GM21717 (cell line): ENCODE measurements around the gene GMPS.
"Not testable (repeated sequence)": the region's sequence is repeated elsewhere in the genome, so short reads cannot be mapped to it uniquely, and the experiment has no call there.

ENCODE experiments used
- ATAC-seq: cut with Tn5 transposase; IDR thresholded peaks from one replicate; pipeline ENCODE4 v1.9.1; 2021; ENCODE audit warnings: mild to moderate bottlenecking, moderate library complexity; ENCODE audit not compliant: unreplicated experiment

Gene GMPS

GRCh38 chr3:155934230-155934629 is 63.8 kb downstream of the GMPS start:
- ATAC-seq: no peak

GRCh38 chr3:155938409-155938808 is 68.0 kb downstream of the GMPS start:
- no peak for ATAC-seq

GRCh38 chr3:155941354-155941753 is 70.9 kb downstream of the GMPS start:
- no peak for ATAC-seq

GRCh38 chr3:155944081-155944480 is 73.6 kb downstream of the GMPS start:
- ATAC-seq: no peak

- ATAC-seq: no peak
These were observed 75.7 kb downstream of the GMPS start for GRCh38 chr3:155946178-155946577.

GRCh38 chr3:155948476-155948875 is 78.0 kb downstream of the GMPS start:
- no peak for ATAC-seq

- no peak for ATAC-seq
These were observed 79.2 kb downstream of the GMPS start for GRCh38 chr3:155949453-155950217.

- ATAC-seq: peak; percentile 49
These were observed 86.3 kb downstream of the GMPS start for GRCh38 chr3:155956508-155957411.

GRCh38 chr3:155957412-155957880 is 87.0 kb downstream of the GMPS start:
- ATAC-seq: no peak

- ATAC-seq: no peak
These were observed 88.2 kb downstream of the GMPS start for GRCh38 chr3:155958676-155959075.

- no peak for ATAC-seq
These were observed 89.6 kb downstream of the GMPS start for GRCh38 chr3:155960060-155960459.

GRCh38 chr3:155961044-155961443 is 90.6 kb downstream of the GMPS start:
- not testable (repeated sequence) for ATAC-seq

GRCh38 chr3:155963570-155963969 is 93.1 kb downstream of the GMPS start:
- no peak for ATAC-seq

GRCh38 chr3:155970398-155970797 is 99.9 kb downstream of the GMPS start:
- ATAC-seq: no peak

- ATAC-seq: peak; percentile 79
These were observed 102.6 kb downstream of the GMPS start for GRCh38 chr3:155972885-155973584.

- ATAC-seq: no peak
These were observed 107.9 kb downstream of the GMPS start for GRCh38 chr3:155978324-155978723.

- no peak for ATAC-seq
These were observed 109.3 kb downstream of the GMPS start for GRCh38 chr3:155979746-155980145.

GRCh38 chr3:155981669-155982068 is 111.2 kb downstream of the GMPS start:
- ATAC-seq: no peak

GRCh38 chr3:155983834-155984474 is 113.5 kb downstream of the GMPS start:
- no peak for ATAC-seq

- no peak for ATAC-seq
These were observed 114.5 kb downstream of the GMPS start for GRCh38 chr3:155984791-155985417.
